ENCODE results near the gene SLC25A13.

- TF ChIP-seq POLR2A (IDR thresholded peaks at IDR 0.05) = no peak
- TF ChIP-seq CTCF (IDR thresholded peaks at IDR 0.05) = no peak
Measured at GRCh38 chr7:96118449-96119001, 203.4 kb downstream of the SLC25A13 start.

Measured in vagina (tissue), 2 donors.